Measurements from ENCODE around the gene TASOR2. TPM values are rescaled to one million over a fixed set of nuclear protein-coding genes. Genes with fewer than 3 reads are reported as not detected.

TASOR2 gene
- total and polyA plus RNA-seq, 9 of the 15 experiments (the other 6 are each of a cell fraction or from before 2014, with no cell fraction given): 12.7 to 75.3 (median 52.3) TPM

DNA sequence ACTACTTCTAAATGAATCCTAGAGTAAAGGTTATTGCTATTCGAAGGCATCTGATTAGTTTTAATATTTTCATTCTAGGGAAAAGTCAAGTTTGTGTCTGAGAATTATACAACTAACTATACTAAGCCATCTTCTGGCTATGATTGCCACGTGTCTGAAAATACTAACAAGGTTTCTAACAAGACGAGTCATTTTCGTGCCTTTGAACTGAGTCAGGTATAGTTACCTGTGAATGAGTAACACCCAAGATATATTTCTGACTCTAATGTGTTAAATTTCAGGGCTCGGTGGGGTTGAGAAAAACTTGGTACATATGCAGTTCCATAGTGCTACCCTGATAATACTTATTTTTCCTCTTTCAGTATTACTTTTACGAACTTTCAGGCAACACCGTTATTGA is 35.5 kb downstream of the TASOR2 start (continued):
- TF ChIP-seq MTA2 (IDR thresholded peaks at IDR 0.05; ENCODE audit: low read depth) (no peak), CHD1 (IDR thresholded peaks at IDR 0.05; ENCODE audit: low read length) (no peak), ZC3H4 (CRISPR knock-in tag; IDR thresholded peaks at IDR 0.05; ENCODE audit: borderline replicate concordance) (no peak), ZNF134 (CRISPR knock-in tag; conservative IDR thresholded peaks at IDR 0.05) (no peak), ZNF280B (CRISPR knock-in tag; IDR thresholded peaks at IDR 0.05) (no peak)

DNA sequence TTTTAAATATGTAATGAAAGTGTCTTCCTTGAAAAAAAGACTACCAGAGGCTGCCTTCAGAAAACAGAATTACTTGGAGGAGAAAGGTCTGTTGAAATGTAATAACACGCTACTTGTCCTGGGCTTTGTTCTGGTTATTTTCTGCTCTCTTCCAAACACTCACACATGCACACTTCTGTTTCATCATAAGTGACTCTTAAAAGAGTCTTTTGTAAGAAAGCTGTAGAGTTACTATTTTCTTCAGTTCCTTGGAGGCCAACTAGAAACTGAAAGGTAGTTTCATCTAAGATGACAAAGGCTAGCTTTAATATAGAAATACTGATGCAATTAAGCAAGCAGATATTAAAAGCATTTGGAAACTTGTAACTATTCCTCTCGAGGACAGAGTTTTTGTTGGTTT is 39.1 kb downstream of the TASOR2 start:
- in situ Hi-C loops (cut with MboI): no loop called here
- no peaks in the 10 kb centered on the region for H3K9me3 ChIP-seq (replicated peaks; ENCODE audit: control insufficient read depth, insufficient read depth, low read depth, low read length)
- no peak for ATAC-seq
- H3K36me3 ChIP-seq (ENCODE audit: control insufficient read depth, insufficient read depth, low read length): peaks cover 61% of the 10 kb centered on the region
- no peak overlapping the region for H3K9ac ChIP-seq (ENCODE audit: insufficient read depth in 1 of 2, low read depth in 2 of 2, low read length in 2 of 2)
- H3K4me3 ChIP-seq: no peak overlapping the region
- FAIRE-seq: no peak
- CTCF ChIA-PET (ENCODE audit: low intra/inter-chr PET ratio): no interaction called here
- H3K27me3 ChIP-seq (ENCODE audit: control insufficient read depth in 2 of 2, insufficient read depth in 2 of 2, low read length in 2 of 2): no peaks in the 10 kb centered on the region
- BruUV-seq (replicated peaks): no TSS peak
- no peaks in the 10 kb centered on the region for H3K4me1 ChIP-seq (replicated peaks in 1 of 2; ENCODE audit: control insufficient read depth in 2 of 2, insufficient read depth in 2 of 2, low read length in 2 of 2)
- POLR2A ChIA-PET: no interaction called here
- H3K4me2 ChIP-seq (ENCODE audit: insufficient read depth, low read length): no peak overlapping the region
- DNase-seq (ENCODE audit: extremely low read depth in 1 of 4, low spot score in 3 of 4): no peak
- no peak overlapping the region for H2AFZ ChIP-seq (ENCODE audit: low read depth, low read length)
- H3K27ac ChIP-seq (ENCODE audit: extremely low read depth, low read depth, low read length): no peak overlapping the region
- peaks cover 13% of the 10 kb centered on the region; the same call in 2 of the 3 replicates for H3K79me2 ChIP-seq (ENCODE audit: control insufficient read depth, insufficient read depth, low read length)
- 88% methylated on average over 2 of the region's 2 CpGs for WGBS (ENCODE audit: insufficient coverage, low coverage, missing lambda C conversion rate)
- no peaks in the 10 kb centered on the region for H3K9me1 ChIP-seq (ENCODE audit: control insufficient read depth, insufficient read depth, low read length)
- H4K20me1 ChIP-seq (replicated peaks; ENCODE audit: control insufficient read depth, insufficient read depth, low read length): no peaks in the 10 kb centered on the region
- intact Hi-C loops (cut with micrococcal nuclease): no loop called here
- TF ChIP-seq, protein P1, sequence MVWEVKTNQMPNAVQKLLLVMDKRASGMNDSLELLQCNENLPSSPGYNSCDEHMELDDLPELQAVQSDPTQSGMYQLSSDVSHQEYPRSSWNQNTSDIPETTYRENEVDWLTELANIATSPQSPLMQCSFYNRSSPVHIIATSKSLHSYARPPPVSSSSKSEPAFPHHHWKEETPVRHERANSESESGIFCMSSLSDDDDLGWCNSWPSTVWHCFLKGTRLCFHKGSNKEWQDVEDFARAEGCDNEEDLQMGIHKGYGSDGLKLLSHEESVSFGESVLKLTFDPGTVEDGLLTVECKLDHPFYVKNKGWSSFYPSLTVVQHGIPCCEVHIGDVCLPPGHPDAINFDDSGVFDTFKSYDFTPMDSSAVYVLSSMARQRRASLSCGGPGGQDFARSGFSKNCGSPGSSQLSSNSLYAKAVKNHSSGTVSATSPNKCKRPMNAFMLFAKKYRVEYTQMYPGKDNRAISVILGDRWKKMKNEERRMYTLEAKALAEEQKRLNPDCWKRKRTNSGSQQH (CRISPR knock-in tag; IDR thresholded peaks at IDR 0.05): no peak
- TF ChIP-seq ARHGAP35 (IDR thresholded peaks at IDR 0.05; ENCODE audit: partially characterized antibody) (no peak), SREBF1 (IDR thresholded peaks at IDR 0.05; ENCODE audit: borderline replicate concordance, low read depth, low read length) (no peak), ZC3H11A (IDR thresholded peaks at IDR 0.05; ENCODE audit: low read depth, low read length) (no peak), FIP1L1 (IDR thresholded peaks at IDR 0.05; ENCODE audit: low read depth, low read length, poor library complexity, severe bottlenecking) (no peak), TEAD4 (IDR thresholded peaks at IDR 0.05; ENCODE audit: low read length) (no peak), TEAD4 (CRISPR knock-in tag; IDR thresholded peaks at IDR 0.05; ENCODE audit: borderline replicate concordance) (no peak), ZNF79 (CRISPR knock-in tag; IDR thresholded peaks at IDR 0.05; ENCODE audit: low read depth) (no peak), U2AF2 (optimal IDR thresholded peaks at IDR 0.05; ENCODE audit: low read depth, low read length) (no peak), RREB1 (CRISPR knock-in tag; IDR thresholded peaks at IDR 0.05) (no peak)

All from K562 (cell line).